HepG2 (cell line): ENCODE results near the gene SLC2A4. TPM values are rescaled to one million over a fixed set of nuclear protein-coding genes. Genes with fewer than 3 reads are reported as not detected.

Source experiments
- ATF4 ChIP-seq, 2 experiments: fragments of 450-650 bp in 1 of 2; sonication (generic) in 1 of 2; formaldehyde crosslinking; IDR thresholded peaks; 2 replicates each; pipeline versions ENCODE4 v1.5.0 to v1.8.0; 2020 to 2022; ENCODE audit warnings: mild to moderate bottlenecking in 1 of 2, missing genetic modification reagents in 1 of 2
- CENPBD1 ChIP-seq: sonication (generic); formaldehyde crosslinking; IDR thresholded peaks from 2 replicates; pipeline ENCODE4 v1.8.0; 2022; ENCODE audit warnings: missing genetic modification reagents, low read depth, mild to moderate bottlenecking, borderline replicate concordance
- HMGXB3 ChIP-seq: sonication (generic); formaldehyde crosslinking; IDR thresholded peaks from 2 replicates; pipeline ENCODE4 v1.4.0; 2020; ENCODE audit warnings: missing genetic modification reagents, borderline replicate concordance
- HOXA7 ChIP-seq: sonication (generic); formaldehyde crosslinking; IDR thresholded peaks from 2 replicates; pipeline ENCODE4 v1.8.1; 2022; ENCODE audit warnings: mild to moderate bottlenecking, missing genetic modification reagents, moderate library complexity
- MAFG ChIP-seq: sonication (generic); formaldehyde crosslinking; IDR thresholded peaks from 2 replicates; pipeline ENCODE4 v1.5.1; 2020; ENCODE audit warnings: mild to moderate bottlenecking, missing genetic modification reagents
- MYNN ChIP-seq: sonication (generic); formaldehyde crosslinking; IDR thresholded peaks from 2 replicates; pipeline ENCODE4 v1.4.0; 2020; ENCODE audit warnings: mild to moderate bottlenecking, low read depth, missing genetic modification reagents
- NFYB ChIP-seq: sonication (generic); formaldehyde crosslinking; IDR thresholded peaks from 2 replicates; pipeline ENCODE4 v1.4.0; 2020; ENCODE audit warnings: missing genetic modification reagents
- TERF1 ChIP-seq: sonication (generic); formaldehyde crosslinking; IDR thresholded peaks from 2 replicates; pipeline ENCODE4 v1.8.0; 2022; ENCODE audit warnings: mild to moderate bottlenecking, missing genetic modification reagents, moderate library complexity
- THYN1 ChIP-seq: sonication (generic); formaldehyde crosslinking; IDR thresholded peaks from 2 replicates; pipeline ENCODE4 v1.8.1; 2023; ENCODE audit warnings: low read depth, mild to moderate bottlenecking, moderate library complexity, missing genetic modification reagents, borderline replicate concordance
- U2AF2 ChIP-seq: fragments of 200-400 bp; formaldehyde crosslinking; IDR thresholded peaks from 2 replicates; pipeline ENCODE4 v1.6.1; 2017; ENCODE audit warnings: low read depth, mild to moderate bottlenecking, low read length
- ZFP37 ChIP-seq: sonication (generic); formaldehyde crosslinking; IDR thresholded peaks from 2 replicates; pipeline ENCODE4 v1.4.0; 2020; ENCODE audit warnings: missing genetic modification reagents, borderline replicate concordance
- ZMYM4 ChIP-seq: sonication (generic); formaldehyde crosslinking; IDR thresholded peaks from 2 replicates; pipeline ENCODE4 v1.8.1; 2023; ENCODE audit warnings: mild to moderate bottlenecking, missing genetic modification reagents
- ZNF205 ChIP-seq: IDR thresholded peaks from 2 replicates; pipeline ENCODE4 v1.6.1; 2018; ENCODE audit warnings: missing biosample characterization, missing genetic modification reagents
- ZNF570 ChIP-seq: sonication (generic); formaldehyde crosslinking; IDR thresholded peaks from 2 replicates; pipeline ENCODE4 v1.4.0; 2020; ENCODE audit warnings: mild to moderate bottlenecking, missing genetic modification reagents, borderline replicate concordance
- ZNF879 ChIP-seq: sonication (generic); formaldehyde crosslinking; IDR thresholded peaks from 2 replicates; pipeline ENCODE4 v1.8.1; 2023; ENCODE audit warnings: missing genetic modification reagents
- polyA plus RNA-seq, 8 experiments: library from polyadenylated mRNA; depleted of rRNA in 3 of 8; stranded (reverse) in 7 of 8; unstranded in 1 of 8; fragments of >200 nt; fragmentation: Illumina TruSeq in 4 of 8; extraction: Trizol in 4 of 8; gene quantifications; 2 replicates each; pipeline versions ENCODE4 v1.2.1 to v1.2.3, GENCODE V29; 2011 to 2016; ENCODE audit warnings: low read depth in 4 of 8, missing spikeins in 1 of 8, mixed read lengths in 1 of 8; ENCODE audit not compliant: insufficient read depth in 1 of 8
- total RNA-seq, 5 experiments: library from RNA; depleted of rRNA; stranded (reverse); fragments of >200 nt; fragmentation: Illumina TruSeq; extraction: Trizol; gene quantifications; 2 replicates each; pipeline ENCODE4 v1.2.3, GENCODE V29; 2016; ENCODE audit warnings: low read depth in 1 of 5
- TF ChIP-seq, protein P1 (sequence below): sonication (generic); formaldehyde crosslinking; IDR thresholded peaks from 2 replicates; pipeline ENCODE4 v1.5.0; 2020; ENCODE audit warnings: missing genetic modification reagents
- TF ChIP-seq, protein P2 (sequence below): sonication (generic); formaldehyde crosslinking; IDR thresholded peaks from 2 replicates; pipeline ENCODE4 v1.8.1; 2023; ENCODE audit warnings: mild to moderate bottlenecking, missing genetic modification reagents

Gene SLC2A4
- total and polyA plus RNA-seq, 2 of the 13 experiments (the other 11 are each of a cell fraction or from before 2014, with no cell fraction given), result 4.9 to 5.8 TPM

DNA sequence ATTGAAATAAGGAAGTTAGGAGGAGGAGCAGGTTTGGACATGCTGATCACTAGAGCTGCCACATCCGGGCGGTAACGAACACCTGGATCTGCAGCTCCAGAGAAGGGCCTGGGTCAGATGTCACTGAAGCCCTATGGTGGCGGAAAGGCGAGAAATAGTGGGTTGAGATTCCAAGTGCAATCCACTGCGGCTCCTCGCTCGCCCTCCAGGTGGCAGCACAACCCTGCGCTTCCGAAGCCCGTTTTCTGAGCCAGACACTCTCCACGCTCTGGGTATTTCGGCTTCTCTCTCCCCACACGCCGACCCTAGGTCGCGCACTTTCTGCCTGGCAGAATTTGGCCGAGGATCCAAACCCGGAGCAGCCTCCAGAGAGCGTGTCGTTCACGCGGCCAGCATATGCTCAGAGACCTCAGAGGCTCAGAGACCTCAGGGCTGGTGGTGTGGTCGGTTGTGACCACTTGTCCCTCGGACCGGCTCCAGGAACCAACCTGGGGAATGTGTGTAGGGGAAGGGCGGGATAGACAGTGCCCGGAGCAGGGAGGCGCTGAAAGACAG is 922 bp upstream of the SLC2A4 start (continued):
- TF ChIP-seq THYN1 (CRISPR knock-in tag) (0 out of 2 replicates have a peak, but pooled peaks have one; percentile 34), HOXA7 (CRISPR knock-in tag) (no peak), ZMYM4 (peak; percentile 61; the same call in 1 of the 2 replicates), U2AF2 (no peak), ZFP37 (peak; percentile 82; the same call in 1 of the 2 replicates), ATF4 (CRISPR knock-in tag; IDR thresholded peaks at IDR 0.05) (peak in 1 of 2 experiments; percentile 73; a peak in 2 of 4 replicates), TERF1 (CRISPR knock-in tag) (no peak), HMGXB3 (CRISPR knock-in tag) (no peak), NFYB (CRISPR knock-in tag) (no peak), CENPBD1 (CRISPR knock-in tag) (no peak), MYNN (CRISPR knock-in tag) (no peak), ZNF879 (CRISPR knock-in tag) (no peak), MAFG (CRISPR knock-in tag) (no peak), ZNF570 (CRISPR knock-in tag) (no peak), ZNF205 (peak; percentile 48; the same call in 1 of the 2 replicates)
- TF ChIP-seq, protein P1, sequence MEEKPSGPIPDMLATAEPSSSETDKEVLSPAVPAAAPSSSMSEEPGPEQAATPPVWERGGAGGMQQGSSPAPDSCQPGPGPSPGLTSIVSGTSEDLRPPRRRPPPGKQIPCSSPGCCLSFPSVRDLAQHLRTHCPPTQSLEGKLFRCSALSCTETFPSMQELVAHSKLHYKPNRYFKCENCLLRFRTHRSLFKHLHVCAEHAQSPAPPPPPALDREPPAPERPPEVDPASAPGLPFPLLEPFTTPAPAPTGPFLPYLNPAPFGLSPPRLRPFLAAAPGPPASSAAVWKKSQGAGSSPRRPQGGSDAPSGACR (CRISPR knock-in tag), result no peak
- TF ChIP-seq, protein P2, sequence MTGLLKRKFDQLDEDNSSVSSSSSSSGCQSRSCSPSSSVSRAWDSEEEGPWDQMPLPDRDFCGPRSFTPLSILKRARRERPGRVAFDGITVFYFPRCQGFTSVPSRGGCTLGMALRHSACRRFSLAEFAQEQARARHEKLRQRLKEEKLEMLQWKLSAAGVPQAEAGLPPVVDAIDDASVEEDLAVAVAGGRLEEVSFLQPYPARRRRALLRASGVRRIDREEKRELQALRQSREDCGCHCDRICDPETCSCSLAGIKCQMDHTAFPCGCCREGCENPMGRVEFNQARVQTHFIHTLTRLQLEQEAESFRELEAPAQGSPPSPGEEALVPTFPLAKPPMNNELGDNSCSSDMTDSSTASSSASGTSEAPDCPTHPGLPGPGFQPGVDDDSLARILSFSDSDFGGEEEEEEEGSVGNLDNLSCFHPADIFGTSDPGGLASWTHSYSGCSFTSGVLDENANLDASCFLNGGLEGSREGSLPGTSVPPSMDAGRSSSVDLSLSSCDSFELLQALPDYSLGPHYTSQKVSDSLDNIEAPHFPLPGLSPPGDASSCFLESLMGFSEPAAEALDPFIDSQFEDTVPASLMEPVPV, result peak; percentile 66; the same call in 1 of the 2 replicates
